Right lobe of liver (tissue), 4 donors: ENCODE data around the gene TMUB1.

Experiments
- POLR2A ChIP-seq: fragments of 450-650 bp; IDR thresholded peaks from one replicate; pipeline ENCODE4 v1.6.1; 2017; ENCODE audit warnings: antibody characterized with exemption, mild to moderate bottlenecking
- TF ChIP-seq, protein P1 (sequence below), 4 donors: fragments of 200-600 bp in 3 of 4; fragments of 450-650 bp in 1 of 4; IDR thresholded peaks; one replicate each; pipeline versions ENCODE4 v1.5.1 to v1.8.0; 2016 to 2022; ENCODE audit warnings: antibody characterized with exemption in 4 of 4, mild to moderate bottlenecking in 2 of 4
- donor health status: DM: no; HTN: no; CAD: no.
- donor health status: DM: no; HTN: no; CAD: no.
- donor health status: DM: no; HTN: yes; CAD: no.

GRCh38 chr7:151131224-151131591, 47.9 kb upstream of the TMUB1 start:
- TF ChIP-seq, protein P1, sequence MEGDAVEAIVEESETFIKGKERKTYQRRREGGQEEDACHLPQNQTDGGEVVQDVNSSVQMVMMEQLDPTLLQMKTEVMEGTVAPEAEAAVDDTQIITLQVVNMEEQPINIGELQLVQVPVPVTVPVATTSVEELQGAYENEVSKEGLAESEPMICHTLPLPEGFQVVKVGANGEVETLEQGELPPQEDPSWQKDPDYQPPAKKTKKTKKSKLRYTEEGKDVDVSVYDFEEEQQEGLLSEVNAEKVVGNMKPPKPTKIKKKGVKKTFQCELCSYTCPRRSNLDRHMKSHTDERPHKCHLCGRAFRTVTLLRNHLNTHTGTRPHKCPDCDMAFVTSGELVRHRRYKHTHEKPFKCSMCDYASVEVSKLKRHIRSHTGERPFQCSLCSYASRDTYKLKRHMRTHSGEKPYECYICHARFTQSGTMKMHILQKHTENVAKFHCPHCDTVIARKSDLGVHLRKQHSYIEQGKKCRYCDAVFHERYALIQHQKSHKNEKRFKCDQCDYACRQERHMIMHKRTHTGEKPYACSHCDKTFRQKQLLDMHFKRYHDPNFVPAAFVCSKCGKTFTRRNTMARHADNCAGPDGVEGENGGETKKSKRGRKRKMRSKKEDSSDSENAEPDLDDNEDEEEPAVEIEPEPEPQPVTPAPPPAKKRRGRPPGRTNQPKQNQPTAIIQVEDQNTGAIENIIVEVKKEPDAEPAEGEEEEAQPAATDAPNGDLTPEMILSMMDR (IDR thresholded peaks at IDR 0.05): no peak
- TF ChIP-seq POLR2A: no peak
